ENCODE data around the gene GON4L.
"Not testable (repeated sequence)": the region's sequence is repeated elsewhere in the genome, so short reads cannot be mapped to it uniquely, and the experiment has no call there.

The GON4L gene

DNA sequence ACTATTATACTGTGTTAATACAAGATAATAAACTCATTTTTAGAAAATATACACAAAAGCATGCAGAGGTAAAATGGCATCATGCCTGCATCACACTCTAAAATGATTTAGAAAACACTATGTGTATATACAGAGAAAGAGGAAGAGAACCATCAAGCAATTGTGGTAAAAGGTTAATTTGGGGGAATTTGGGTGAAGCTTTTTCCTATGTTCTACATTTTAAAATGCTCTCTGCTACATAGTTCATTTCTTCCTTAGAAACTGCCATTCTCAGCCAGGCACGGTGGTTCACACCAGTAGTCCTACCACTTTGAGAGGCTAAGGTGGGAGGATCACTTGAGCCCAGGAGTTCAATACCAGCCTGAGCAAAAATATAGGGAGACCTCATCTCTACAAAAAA lies 44.1 kb downstream of the GON4L start:
- no peak for DNase-seq

DNA sequence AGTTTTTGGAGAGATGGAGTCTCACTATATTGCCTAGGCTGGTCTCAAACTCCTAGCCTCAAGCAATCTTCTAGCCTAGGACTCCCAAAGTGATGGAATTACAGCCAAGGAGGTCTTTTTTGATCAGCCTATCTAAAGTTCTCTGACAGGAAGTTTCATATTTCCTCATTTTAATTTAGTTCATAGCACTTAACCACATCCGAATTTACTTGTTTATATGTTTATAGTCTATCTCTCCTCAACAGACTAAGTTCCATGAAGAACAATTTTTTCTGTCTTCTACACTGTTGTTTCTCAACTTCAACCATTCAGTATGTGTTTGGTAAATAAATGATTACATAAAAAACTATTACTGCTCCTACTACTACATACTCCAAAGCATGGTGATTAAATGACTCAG lies 47.9 kb downstream of the GON4L start:
- peak in 1 of 3 donors; percentile 5 for DNase-seq

DNA sequence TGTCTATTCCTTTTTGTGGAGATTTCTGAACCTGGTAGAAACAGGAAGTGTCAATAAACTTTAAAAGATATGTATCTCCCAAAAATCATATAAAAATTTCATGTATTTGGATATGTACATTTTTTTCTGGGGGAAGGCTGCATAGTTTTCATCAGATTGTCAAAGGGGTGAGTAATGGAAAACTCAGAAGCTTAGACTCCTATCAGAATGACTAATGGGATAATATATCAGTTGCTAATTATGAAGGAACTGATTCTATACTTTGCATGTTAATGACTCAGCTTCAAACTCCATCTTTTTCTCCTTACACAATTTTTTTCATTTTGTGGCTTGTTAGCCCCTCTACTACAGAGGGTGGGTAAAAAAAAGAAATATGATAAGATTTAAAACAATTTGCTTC lies 55.9 kb downstream of the GON4L start:
- DNase-seq, result peak; percentile 6 to 27 (median 26)

- DNase-seq, result not testable (repeated sequence)
These were observed 61.4 kb downstream of the GON4L start for GRCh38 chr1:155795618-155796017.

- no peak for DNase-seq
These were observed 62.3 kb downstream of the GON4L start for GRCh38 chr1:155794605-155795245.

GRCh38 chr1:155793213-155793612 lies 63.8 kb downstream of the GON4L start:
- no peak for DNase-seq

DNA sequence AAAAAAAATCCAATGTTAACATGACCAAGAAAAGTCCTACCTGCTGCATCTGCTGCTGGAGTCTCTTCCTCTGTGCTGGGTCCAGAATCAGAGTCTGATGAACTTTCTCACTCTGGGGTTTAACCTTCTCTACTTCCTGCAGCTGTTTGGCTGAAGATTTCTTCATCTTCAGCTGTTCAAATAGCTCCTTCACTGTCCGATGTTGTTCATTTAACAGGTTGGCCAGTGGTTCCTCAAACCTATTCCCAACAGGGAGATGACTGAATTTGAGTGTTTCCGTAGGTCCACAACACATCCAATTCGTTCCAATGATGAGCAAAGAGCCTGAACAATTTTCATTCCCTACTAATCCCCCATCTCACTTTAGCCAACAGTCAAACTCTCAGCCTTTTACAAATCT lies 79.4 kb downstream of the GON4L start:
- no peak for DNase-seq

- DNase-seq, result peak in 2 of 3 donors; percentile 22 to 42
These were observed 80.6 kb downstream of the GON4L start for GRCh38 chr1:155776414-155776813.

- no peak for DNase-seq
These were observed 83.8 kb downstream of the GON4L start for GRCh38 chr1:155773221-155773620.

DNA sequence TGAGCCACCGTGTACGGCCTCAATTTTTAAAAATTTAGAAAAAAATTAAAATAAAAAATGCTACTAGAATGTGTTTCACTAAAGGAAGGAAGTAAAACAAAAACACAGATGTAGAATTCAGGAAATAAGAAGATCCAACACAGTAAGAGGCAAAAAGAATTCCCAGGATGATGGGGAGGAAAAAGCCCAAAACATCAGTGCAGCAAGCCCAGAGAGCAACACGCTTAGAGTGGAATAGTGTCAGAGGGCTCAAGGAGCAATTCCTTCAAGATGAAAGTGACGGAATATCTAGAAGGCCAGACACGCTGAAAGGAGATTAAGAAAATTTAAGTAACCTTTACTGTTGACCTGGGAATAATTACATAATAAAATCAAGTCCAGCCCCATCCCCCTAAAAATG lies 87.8 kb downstream of the GON4L start:
- DNase-seq, result no peak

DNA sequence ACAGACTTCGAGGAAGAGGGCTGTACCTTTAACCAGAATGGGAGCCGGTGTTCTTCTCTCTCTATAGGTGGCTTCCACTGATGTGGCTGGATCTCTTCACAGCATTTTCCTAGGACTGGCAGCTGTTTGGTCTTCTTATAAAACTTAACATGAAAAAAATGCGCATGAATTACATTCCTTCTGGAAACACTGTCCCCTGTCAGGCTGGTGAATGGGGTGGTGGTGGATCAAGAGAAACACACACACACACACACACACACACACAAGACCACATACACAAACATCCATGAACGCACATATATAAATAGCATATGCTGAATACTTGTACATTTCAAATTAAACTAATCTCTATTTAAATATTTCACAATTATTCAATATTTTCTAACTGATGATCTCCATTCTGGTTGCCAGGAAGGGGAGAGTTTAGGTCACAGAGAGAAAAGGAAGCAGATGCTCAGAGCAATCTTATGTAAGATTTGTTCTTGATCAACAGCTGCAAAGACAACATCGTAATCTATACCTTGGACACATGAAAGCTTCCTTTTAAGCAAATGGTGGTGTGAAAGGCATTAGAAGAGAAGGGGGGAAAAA lies 89.5 kb downstream of the GON4L start:
- DNase-seq, result not testable (repeated sequence)

DNA sequence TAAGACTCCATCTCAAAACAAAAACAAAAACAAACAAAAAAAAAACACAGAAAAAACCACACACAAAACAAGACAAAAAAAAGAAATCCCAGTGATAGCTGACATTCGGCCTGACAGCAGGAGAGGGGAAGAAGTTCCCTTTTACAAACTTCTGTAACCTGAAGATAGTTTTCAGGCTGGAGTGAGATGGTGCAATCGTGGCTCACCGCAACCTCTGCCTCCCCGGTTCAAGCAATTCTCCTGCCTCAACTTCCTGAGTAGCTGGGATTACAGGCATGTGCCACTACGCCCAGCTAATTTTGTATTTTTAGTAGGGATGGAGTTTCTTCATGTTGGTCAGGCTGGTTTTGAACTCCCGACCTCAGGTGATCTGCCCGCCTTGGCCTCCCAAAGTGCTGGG lies 93.0 kb downstream of the GON4L start:
- DNase-seq, result not testable (repeated sequence)

GRCh38 chr1:155763090-155763815 lies 93.8 kb downstream of the GON4L start:
- peak; percentile 74 to 83 (median 75) for DNase-seq

- DNase-seq, result no peak
These were observed 95.1 kb downstream of the GON4L start for GRCh38 chr1:155761736-155762405.

DNA sequence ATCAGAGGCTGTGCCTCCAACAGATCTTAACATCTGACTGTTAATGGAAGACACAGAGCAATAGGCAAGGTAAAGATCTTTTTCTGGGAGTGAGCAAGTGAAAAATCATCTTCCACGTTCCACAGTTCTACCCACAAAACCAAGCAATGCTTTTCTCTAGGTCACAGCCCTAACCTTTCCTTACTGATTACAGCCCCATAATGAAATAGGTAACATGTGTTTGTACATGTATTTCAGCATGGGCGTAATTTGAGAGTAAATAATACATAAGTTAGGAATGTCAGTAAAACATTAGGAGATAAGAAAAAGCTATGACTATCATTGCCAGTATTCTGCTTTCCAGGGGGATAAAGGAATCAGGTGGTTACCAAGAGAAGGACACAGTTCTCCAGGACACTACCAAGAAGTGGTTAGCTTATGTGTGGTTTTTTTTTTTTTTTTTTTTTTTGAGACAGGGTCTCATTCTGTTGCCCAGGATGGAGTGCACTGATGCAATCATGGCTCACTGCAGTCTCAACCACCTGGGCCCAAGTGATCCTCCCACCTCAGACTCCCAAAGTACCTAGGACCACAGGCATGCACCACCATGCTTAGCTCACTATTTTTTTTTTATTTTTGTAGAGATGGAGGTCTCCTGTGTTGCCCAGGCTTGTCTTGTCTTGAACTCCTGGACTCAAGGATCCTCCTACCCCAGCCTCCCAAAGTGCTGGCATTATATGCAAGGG lies 96.1 kb downstream of the GON4L start:
- DNase-seq, result no peak

GRCh38 chr1:155759966-155760630 lies 96.9 kb downstream of the GON4L start:
- DNase-seq, result no peak

GRCh38 chr1:155759017-155759416 lies 98.0 kb downstream of the GON4L start:
- not testable (repeated sequence) for DNase-seq

DNA sequence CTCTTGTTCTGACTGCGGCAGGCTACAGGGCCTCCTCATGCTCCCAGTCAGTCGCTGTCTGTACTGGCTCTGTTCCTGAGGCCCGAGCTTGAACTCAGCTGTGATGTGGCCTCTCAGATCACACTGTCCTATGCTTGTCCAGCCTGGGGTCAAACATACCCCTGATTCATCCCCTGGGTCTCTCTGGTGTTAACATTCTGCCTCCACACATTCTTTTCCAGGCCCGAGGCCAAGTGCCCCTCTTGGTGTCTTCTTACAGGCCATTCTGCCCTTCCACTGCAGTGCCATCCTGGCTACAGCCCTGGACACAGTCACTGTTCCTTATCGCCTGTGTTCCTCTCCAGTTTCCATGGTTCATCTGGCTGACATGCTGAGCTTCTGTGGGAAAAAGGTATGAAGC lies 108.9 kb downstream of the GON4L start:
- not testable (repeated sequence) for DNase-seq

DNA sequence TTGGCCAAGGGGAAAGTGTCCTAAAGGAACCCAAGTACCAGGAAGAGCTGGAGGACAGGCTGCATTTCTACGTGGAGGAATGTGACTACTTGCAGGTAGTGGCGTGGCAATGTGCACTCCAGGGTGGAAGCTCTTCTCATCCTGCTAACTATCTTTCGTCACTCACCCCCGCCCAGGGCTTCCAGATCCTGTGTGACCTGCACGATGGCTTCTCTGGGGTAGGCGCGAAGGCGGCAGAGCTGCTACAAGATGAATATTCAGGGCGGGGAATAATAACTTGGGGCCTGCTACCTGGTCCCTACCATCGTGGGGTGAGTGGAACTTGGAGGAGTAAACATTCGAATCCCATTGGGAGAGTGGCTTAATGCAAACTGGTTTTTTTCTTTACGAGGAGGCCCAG lies 109.4 kb downstream of the GON4L start:
- not testable (repeated sequence) for DNase-seq

- DNase-seq, result peak; percentile 99
These were observed 111.5 kb downstream of the GON4L start for GRCh38 chr1:155745284-155746228.

- no peak for DNase-seq
These were observed 112.2 kb downstream of the GON4L start for GRCh38 chr1:155744711-155745283.
